ENCODE results near the gene LRRC25.

The LRRC25 gene

DNA sequence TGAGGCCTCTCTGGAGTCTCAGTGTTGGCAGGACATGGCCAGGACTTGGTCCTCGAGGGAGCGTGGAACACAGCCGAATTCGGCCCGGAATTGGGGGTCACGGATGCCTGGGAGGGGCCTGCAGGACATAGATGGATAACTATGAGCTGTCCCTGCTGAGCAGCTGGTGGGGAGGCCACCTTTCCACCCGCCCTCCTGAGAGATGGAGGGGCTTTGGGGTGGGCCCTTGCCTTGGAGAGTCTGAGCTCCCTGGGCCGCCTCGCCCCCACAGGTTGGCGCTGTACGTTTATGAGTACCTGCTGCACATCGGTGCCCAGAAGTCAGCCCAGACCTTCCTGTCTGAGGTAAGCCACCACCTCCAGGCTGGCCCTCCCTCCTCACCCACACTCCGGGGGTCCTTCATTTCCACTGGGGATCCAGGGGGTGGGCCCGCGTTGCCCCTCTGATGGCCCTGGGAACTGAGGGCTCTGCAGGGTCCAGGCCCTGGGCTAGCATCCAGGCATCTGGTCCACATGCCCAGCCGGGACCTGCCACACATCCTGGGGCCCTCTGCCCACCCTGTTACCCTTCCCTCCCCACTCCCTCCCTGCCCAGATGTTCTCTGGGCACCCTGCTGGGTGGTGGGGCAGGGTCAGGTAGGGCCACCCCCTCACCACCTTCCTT lies 29.8 kb upstream of the LRRC25 start:
- intact Hi-C loops (cut with DNase I; ENCODE audit: low total_unique reads) = no loop called here
- Histone ChIP-seq H3K27me3 (peaks cover 0 to 4% of the 10 kb centered on the region in 2 donors), H3K27ac (peak overlapping the region; percentile 59 to 82), H3K9me3 (no peaks in the 10 kb centered on the region), H3K4me1 (peaks cover 0 to 50% (median 38%) of the 10 kb centered on the region in 4 donors), H3K36me3 (peaks cover 0 to 12% (median 0%) of the 10 kb centered on the region in 3 donors), H3K4me3 (no peak overlapping the region)
- peak in 1 of 2 donors; percentile 68 for DNase-seq
- no peak for TF ChIP-seq CTCF (IDR thresholded peaks at IDR 0.05)

DNA sequence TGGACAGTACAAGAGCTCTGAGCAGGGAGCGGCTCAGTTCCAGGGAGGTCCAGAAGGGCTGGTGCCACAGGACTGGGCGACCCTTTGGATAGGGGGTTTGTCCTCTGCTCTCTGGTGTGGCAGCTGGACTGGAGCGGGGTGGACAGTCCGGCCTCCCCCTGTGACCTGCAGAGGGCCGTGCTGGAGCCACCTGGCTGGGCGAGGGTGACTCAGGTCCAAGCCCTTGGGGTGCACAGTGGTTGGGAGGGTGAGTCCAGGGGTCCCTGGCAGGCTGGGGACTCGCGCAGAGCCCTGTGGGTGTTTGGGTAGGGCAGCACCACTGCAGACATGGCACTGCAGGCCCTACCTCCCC lies 29.0 kb upstream of the LRRC25 start:
- TF ChIP-seq CTCF (IDR thresholded peaks at IDR 0.05) = no peak
- Histone ChIP-seq H3K27me3 (peaks cover 0 to 4% of the 10 kb centered on the region in 2 donors), H3K36me3 (peaks cover 0 to 12% (median 0%) of the 10 kb centered on the region in 3 donors), H3K9me3 (no peaks in the 10 kb centered on the region), H3K4me1 (peaks cover 0 to 52% (median 41%) of the 10 kb centered on the region in 4 donors), H3K27ac (peak overlapping the region; percentile 59 to 82), H3K4me3 (no peak overlapping the region)
- no peak for DNase-seq
- intact Hi-C loops (cut with DNase I; ENCODE audit: low total_unique reads) = no loop called here

GRCh38 chr19:18425515-18426415 lies 28.3 kb upstream of the LRRC25 start:
- Histone ChIP-seq H3K4me3 (no peak overlapping the region), H3K9me3 (no peaks in the 10 kb centered on the region), H3K27ac (peak overlapping the region; percentile 59 to 82), H3K36me3 (peaks cover 0 to 12% (median 0%) of the 10 kb centered on the region in 3 donors), H3K4me1 (peaks cover 2 to 58% (median 46%) of the 10 kb centered on the region in 4 donors), H3K27me3 (peaks cover 0 to under 1% of the 10 kb centered on the region in 2 donors)
- intact Hi-C loops (cut with DNase I; ENCODE audit: low total_unique reads) = no loop called here
- peak; percentile 70 to 89 for DNase-seq
- TF ChIP-seq CTCF (IDR thresholded peaks at IDR 0.05) = peak; percentile 19 to 24

- Histone ChIP-seq H3K27me3 (no peaks in the 10 kb centered on the region), H3K36me3 (peaks cover 0 to 12% (median 0%) of the 10 kb centered on the region in 3 donors), H3K4me1 (peaks cover 3 to 66% (median 49%) of the 10 kb centered on the region in 4 donors), H3K27ac (peak overlapping the region; percentile 59 to 82), H3K4me3 (no peak overlapping the region), H3K9me3 (no peaks in the 10 kb centered on the region)
- intact Hi-C loops (cut with DNase I; ENCODE audit: low total_unique reads) = no loop called here
- no peak for DNase-seq
- TF ChIP-seq CTCF (IDR thresholded peaks at IDR 0.05) = no peak
Observed at GRCh38 chr19:18424890-18425514, 27.6 kb upstream of the LRRC25 start.

- intact Hi-C loops (cut with DNase I; ENCODE audit: low total_unique reads) = no loop called here
- Histone ChIP-seq H3K27ac (peak overlapping the region in 1 of 2 donors; percentile 50), H3K4me3 (no peak overlapping the region), H3K4me1 (peaks cover 3 to 64% (median 46%) of the 10 kb centered on the region in 4 donors), H3K36me3 (peaks cover 0 to 12% (median 0%) of the 10 kb centered on the region in 3 donors), H3K27me3 (no peaks in the 10 kb centered on the region), H3K9me3 (no peaks in the 10 kb centered on the region)
- TF ChIP-seq CTCF (IDR thresholded peaks at IDR 0.05) = no peak
- no peak for DNase-seq
Observed at GRCh38 chr19:18424122-18424889, 26.9 kb upstream of the LRRC25 start.
